ENCODE data around the gene MYO1A. TPM values are rescaled to one million over a fixed set of nuclear protein-coding genes. Genes with fewer than 3 reads are reported as not detected.

Gene MYO1A
- total and polyA plus RNA-seq, 10 of the 15 experiments (the other 5 are each of a cell fraction or from before 2014, with no cell fraction given), result 0.01 to 0.34 (median 0.15) TPM; not detected in 2

- TF ChIP-seq SPI1 (IDR thresholded peaks at IDR 0.05; ENCODE audit: borderline replicate concordance, insufficient read depth, low read depth, low read length), result peak; percentile 79
- no peak for TF ChIP-seq NBN (IDR thresholded peaks at IDR 0.05)
- no peak for TF ChIP-seq PBX3 (IDR thresholded peaks at IDR 0.05; ENCODE audit: insufficient replicate concordance, low read depth, low read length)
- no peak for TF ChIP-seq IRF5 (IDR thresholded peaks at IDR 0.05; ENCODE audit: borderline replicate concordance)
- no peak for TF ChIP-seq ZNF592 (IDR thresholded peaks at IDR 0.05)
- TF ChIP-seq CEBPZ (IDR thresholded peaks at IDR 0.05; ENCODE audit: low read depth, low read length), result no peak
- no peak for TF ChIP-seq E2F4 (IDR thresholded peaks at IDR 0.05; ENCODE audit: low read depth, low read length)
Measured at GRCh38 chr12:57046947-57047890, 2.7 kb downstream of the MYO1A start (continued).

All from GM12878 (cell line).